ENCODE data around the gene KCTD6.
"Not testable (repeated sequence)": the region's sequence is repeated elsewhere in the genome, so short reads cannot be mapped to it uniquely, and the experiment has no call there.

Gene KCTD6

GRCh38 chr3:58527440-58527839, 35.5 kb downstream of the KCTD6 start:
- DNase-seq = not testable (repeated sequence)

- DNase-seq = no peak
These were observed 36.7 kb downstream of the KCTD6 start for GRCh38 chr3:58528629-58529028.

- DNase-seq = no peak
These were observed 37.8 kb downstream of the KCTD6 start for GRCh38 chr3:58529516-58530353.

GRCh38 chr3:58530354-58530865, 38.5 kb downstream of the KCTD6 start:
- DNase-seq = no peak

- no peak for DNase-seq
These were observed 39.7 kb downstream of the KCTD6 start for GRCh38 chr3:58531555-58531954.

GRCh38 chr3:58531956-58532355, 40.1 kb downstream of the KCTD6 start:
- DNase-seq = peak; percentile 29

- DNase-seq = peak; percentile 86
These were observed 40.9 kb downstream of the KCTD6 start for GRCh38 chr3:58532794-58533220.

GRCh38 chr3:58534592-58535494, 42.9 kb downstream of the KCTD6 start:
- no peak for DNase-seq

- no peak for DNase-seq
These were observed 43.9 kb downstream of the KCTD6 start for GRCh38 chr3:58535531-58536500.

- no peak for DNase-seq
These were observed 44.9 kb downstream of the KCTD6 start, which contains the start of gene ACOX2 for GRCh38 chr3:58536501-58537411. ACOX2 (minus strand) TSS chr3:58537190; CDS start chr3:58535106, 2,084 bp downstream.

GRCh38 chr3:58537412-58538301, 45.8 kb downstream of the KCTD6 start:
- DNase-seq = no peak

- DNase-seq = no peak
These were observed 47.7 kb downstream of the KCTD6 start for GRCh38 chr3:58539626-58540025.

- DNase-seq = no peak
These were observed 48.4 kb downstream of the KCTD6 start for GRCh38 chr3:58540176-58540858.

GRCh38 chr3:58544541-58544940, 52.6 kb downstream of the KCTD6 start:
- no peak for DNase-seq

GRCh38 chr3:58551636-58552180, 59.8 kb downstream of the KCTD6 start:
- DNase-seq = no peak
